C4-2B (cell line): ENCODE data around the gene RAB40B.

Experiments used
- CTCF ChIP-seq: fragments of 450-650 bp; conservative IDR thresholded peaks from 2 replicates; pipeline ENCODE4 v1.5.1; 2017; ENCODE audit warnings: mild to moderate bottlenecking
- ZFX ChIP-seq: fragments of 450-650 bp; IDR thresholded peaks from 2 replicates; pipeline ENCODE4 v1.6.1; 2017

- no peak for TF ChIP-seq CTCF
- TF ChIP-seq ZFX = no peak
Measured at GRCh38 chr17:82647593-82648164, 50.8 kb downstream of the RAB40B start.
